HG02840 (cell line): ENCODE results near the gene ANTKMT.

ENCODE experiments used
- ATAC-seq: cut with Tn5 transposase; IDR thresholded peaks from one replicate; pipeline ENCODE4 v1.9.1; 2021; ENCODE audit warnings: mild to moderate bottlenecking, moderate library complexity, moderate number of reproducible peaks; ENCODE audit not compliant: unreplicated experiment, low FRiP score

The ANTKMT gene

DNA sequence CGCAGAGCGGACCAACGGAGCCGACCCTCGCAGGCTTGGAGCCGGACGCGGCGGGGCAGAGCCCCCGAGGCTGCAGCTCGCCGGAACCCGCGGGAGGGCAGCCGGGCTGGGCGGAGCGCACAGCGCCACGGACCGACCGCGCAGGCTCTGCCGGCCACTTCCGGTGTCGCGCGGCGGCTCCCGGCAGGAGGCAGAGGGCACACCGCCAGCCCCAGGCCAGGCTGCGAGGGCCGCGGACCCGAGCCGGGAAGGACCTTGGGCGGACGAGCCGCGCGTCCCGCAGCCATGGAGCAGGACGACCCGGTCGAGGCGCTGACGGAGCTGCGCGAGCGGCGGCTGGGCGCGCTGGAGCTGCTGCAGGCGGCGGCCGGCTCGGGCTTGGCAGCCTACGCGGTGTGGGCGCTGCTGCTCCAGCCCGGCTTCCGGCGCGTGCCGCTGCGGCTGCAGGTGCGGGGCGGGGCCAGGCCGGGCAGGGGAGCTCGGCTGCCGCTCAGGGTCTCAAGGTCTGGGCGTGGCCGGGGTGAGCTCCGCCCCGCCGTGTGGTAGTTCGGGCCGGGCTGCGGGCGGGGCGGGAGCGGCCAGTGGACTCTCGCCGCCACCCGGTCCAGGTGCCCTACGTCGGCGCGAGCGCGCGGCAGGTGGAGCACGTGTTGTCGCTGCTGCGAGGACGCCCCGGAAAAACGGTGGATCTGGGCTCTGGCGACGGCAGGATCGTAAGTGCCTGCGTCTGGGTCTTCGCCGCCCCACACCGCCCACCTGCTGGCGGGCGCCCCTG, at the start of gene ANTKMT:
Gene ANTKMT (plus strand): TSS at position 157 of the 775 bp plus-strand sequence. CDS start 129 bp downstream, at position 286.
- peak; percentile 62 for ATAC-seq

DNA sequence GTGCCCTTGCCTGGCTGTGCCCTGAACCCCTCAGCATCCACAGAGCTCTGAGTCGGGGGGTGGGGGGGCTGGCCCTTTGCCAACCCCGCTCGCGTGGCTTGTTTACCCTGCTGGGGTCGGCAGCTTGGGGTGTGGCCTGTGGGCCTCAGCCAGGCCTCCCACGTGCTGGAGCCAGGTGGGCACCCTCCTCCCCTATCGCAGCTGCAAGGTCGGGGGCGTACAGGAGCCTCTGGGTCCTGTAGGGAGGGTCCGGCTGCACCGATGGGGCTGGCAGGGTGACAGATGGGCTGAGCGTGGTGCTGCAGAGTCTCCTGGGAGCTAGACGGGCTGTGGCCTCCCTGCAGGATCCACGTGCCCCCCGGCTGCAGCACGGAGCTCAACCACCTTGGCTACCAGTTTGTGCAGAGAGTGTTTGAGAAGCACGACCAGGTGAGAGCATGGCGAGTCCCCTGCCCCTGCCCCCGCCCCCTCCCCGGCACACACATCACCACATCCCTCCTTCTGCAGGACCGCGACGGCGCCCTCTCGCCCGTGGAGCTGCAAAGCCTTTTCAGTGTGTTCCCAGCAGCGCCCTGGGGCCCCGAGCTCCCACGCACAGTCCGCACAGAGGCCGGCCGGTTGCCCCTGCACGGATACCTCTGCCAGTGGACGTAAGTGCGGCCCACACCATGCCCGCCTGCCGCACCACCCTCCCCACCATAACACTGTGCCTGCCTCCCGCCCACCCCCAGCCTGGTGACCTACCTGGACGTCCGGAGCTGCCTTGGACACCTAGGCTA, 49.4 kb upstream of the ANTKMT start:
- ATAC-seq: no peak

- ATAC-seq: no peak
Measured at GRCh38 chr16:672371-672770, 48.6 kb upstream of the ANTKMT start.

DNA sequence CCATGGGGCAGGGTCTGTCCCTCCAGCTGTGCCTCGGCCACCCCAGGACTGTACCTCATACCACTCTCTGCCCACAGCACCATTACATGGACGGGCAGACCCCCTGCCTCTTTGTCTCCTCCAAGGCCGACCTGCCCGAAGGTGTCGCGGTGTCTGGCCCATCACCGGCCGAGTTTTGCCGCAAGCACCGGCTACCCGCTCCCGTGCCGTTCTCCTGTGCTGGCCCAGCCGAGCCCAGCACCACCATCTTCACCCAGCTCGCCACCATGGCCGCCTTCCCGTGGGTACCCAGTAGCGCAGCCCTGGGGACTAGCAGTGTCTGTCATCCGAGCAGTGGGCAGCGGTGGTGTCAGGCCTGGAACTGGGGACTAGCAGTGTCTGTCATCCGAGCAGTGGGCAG, 48.1 kb upstream of the ANTKMT start:
- no peak for ATAC-seq

DNA sequence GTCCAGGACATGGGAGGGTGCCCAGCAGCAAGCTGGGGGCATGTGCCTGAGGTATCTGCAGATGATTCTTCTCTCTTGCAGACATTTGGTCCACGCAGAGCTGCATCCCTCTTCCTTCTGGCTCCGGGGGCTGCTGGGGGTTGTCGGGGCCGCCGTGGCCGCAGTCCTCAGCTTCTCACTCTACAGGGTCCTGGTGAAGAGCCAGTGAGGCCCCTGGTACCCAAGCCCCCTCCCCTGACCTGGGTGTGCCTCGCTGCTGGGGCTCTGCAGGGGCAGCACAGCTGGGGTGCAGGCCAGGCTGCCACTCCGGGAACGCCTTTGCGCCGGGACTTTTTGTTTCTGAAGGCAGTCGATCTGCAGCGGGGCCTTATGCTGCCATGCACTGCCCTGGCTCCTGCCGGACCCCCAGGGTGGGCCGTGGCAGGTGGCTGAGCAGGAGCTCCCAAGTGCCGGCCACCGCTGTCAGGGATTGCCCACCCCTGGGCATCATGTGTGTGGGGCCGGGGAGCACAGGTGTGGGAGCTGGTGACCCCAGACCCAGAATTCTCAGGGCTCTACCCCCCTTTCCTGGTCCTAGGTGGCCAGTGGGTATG, 47.5 kb upstream of the ANTKMT start:
- ATAC-seq: no peak

- no peak for ATAC-seq
Measured at GRCh38 chr16:674214-674881, 46.6 kb upstream of the ANTKMT start.

GRCh38 chr16:674968-675883, 45.7 kb upstream of the ANTKMT start, which contains the start of gene RHBDL1:
RHBDL1 (plus strand) TSS chr16:675671; CDS start chr16:675791, 120 bp downstream.
- ATAC-seq: no peak

DNA sequence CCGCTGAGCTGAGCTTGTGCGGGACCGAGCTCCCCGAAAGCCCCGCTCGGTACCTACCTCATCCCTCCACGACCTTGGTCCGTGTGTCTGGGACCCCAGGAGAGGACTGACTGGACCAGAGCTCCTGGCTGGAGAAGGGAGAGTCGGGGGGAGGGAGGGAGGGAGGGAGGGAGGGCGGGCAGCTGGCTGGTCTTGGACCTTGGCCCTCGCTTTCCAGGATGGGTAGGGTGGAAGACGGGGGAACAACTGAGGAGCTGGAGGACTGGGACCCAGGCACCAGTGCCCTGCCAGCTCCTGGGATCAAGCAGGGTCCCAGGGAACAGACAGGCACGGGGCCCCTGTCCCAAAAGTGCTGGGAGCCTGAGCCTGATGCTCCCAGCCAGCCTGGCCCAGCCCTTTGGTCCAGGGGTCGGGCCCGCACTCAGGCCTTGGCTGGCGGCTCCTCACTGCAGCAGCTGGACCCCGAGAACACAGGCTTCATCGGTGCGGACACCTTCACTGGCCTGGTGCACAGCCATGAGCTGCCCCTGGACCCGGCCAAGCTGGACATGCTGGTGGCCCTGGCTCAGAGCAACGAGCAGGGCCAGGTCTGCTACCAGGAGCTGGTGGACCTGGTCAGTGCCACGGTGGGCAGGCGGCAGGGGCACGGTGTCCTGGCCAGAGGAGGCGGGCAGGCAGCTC, 44.9 kb upstream of the ANTKMT start:
- ATAC-seq: no peak

- ATAC-seq: no peak
Measured at GRCh38 chr16:676565-676902, 44.4 kb upstream of the ANTKMT start.

GRCh38 chr16:676913-677312, 44.0 kb upstream of the ANTKMT start:
- ATAC-seq: no peak

DNA sequence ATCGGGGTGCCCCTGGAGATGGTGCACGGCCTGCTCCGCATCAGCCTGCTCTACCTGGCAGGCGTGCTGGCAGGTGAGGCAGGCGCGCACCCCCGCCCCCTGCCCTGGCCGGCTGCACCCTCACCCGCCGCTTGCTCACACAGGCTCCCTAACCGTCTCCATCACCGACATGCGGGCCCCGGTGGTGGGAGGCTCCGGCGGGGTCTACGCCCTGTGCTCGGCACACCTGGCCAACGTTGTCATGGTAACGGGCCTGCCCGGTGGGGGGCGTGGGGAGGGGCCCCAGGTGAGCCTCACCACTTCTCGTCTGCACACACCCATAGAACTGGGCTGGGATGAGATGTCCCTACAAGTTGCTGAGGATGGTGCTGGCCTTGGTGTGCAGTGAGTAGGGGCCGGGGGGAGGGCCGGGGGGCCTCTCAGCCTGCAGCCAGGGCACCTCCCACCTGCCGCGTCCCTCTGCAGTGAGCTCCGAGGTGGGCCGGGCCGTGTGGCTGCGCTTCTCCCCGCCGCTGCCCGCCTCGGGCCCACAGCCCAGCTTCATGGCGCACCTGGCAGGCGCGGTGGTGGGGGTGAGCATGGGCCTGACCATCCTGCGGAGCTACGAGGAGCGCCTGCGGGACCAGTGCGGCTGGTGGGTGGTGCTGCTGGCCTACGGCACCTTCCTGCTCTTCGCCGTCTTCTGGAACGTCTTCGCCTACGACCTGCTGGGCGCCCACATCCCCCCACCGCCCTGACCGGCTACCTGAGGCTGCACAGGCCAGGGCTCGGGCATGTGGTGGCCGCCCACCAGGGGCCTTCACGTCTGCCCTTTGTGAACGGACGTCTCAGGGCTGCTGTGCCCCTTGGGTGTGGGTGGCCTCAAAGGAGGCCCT, 43.4 kb upstream of the ANTKMT start:
- no peak for ATAC-seq

- no peak for ATAC-seq
Measured at GRCh38 chr16:678209-678857, 42.6 kb upstream of the ANTKMT start.

DNA sequence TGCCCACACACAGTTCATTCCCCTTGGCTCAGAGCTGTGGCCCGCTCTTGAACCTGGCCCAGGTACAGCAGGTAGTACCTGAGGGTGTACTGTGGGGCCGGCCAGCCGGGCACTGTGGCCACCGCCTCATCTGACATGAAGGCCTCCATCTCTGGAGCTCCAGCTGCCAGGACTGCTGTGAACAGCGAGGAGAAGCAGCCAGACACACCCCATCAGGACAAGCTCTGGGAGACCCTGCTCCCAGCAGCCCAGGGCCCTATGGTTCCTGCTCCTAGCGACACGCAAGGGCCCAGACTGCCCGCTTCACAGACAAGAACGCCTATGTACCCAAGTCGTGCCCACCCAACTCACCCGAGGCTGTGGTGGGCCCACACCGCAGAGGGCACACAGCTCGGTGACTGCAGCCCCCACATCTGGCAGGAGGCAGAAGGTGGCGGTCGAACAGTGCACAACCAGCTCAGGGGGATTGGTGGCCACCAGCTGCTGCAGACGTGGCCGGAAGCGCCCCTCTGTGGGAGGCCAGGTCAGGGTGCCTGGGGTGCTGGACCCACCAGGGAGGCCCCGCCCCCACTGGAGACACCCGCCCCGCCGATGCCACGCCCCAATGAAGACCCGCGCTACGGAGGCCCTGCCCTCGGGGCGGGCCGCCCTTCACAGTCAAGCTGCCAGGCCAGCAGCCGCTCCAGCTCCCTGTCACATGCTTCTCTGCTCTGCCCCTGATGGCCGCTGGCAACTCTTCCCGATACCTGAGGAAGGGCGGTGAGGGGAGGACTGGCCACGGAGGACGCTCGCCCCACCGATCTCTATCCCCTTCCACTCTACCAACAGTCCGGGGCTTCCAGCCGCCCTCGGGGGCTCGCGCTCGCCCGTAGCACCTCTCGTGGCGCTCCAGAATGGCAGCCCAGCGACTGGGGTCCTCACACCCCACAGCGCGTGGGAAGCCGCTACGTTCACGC, 41.8 kb upstream of the ANTKMT start:
- ATAC-seq: peak; percentile 4

DNA sequence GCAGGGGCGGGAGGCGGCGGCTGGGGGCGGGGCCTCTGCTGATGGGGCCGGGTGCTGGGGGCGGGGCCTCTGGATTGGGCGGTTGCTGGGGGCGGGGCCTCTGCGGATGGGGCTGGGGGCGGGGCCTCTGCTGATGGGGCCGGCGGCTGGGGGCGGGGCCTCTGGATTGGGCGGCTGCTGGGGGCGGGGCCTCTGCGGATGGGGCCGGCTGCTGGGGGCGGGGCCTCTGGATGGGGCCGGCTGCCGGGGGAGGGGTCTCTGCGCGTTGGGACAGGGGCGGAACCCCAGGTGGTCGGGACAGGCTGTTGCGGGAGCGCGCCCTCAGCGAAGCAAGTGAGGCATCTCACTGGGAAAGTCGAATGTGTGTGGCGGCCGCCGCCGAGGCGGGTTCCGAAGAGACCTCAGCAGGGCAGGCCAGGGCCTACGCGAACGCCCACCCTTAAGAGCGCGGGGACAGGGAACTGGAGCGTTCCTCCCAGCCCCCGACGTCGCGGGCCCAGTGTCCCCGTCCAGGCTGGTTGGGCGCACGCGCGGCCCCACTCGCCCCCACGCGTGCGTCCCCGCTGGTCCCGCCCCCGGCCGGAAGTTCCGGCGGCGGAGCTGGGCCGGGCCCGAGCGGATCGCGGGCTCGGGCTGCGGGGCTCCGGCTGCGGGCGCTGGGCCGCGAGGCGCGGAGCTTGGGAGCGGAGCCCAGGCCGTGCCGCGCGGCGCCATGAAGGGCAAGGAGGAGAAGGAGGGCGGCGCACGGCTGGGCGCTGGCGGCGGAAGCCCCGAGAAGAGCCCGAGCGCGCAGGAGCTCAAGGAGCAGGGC, 40.9 kb upstream of the ANTKMT start, which contains the start of gene STUB1:
Gene STUB1 (plus strand): TSS at position 597 of the 811 bp plus-strand sequence. CDS start 116 bp downstream, at position 713.
- peak; percentile 31 for ATAC-seq

DNA sequence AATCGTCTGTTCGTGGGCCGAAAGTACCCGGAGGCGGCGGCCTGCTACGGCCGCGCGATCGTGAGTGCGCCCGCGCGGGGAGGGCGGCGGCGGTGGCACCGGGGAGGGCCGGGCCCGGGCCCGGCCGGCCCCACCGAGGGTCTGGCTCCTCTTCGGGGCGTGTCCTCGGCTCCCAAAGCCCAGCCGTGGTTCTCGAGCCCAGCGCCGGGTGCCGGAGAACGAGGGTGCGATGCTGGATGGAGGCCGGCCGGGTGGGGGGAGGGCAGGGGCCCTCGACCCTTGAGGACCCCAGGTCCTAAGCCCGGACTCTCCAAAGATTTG, 40.4 kb upstream of the ANTKMT start:
- ATAC-seq: no peak
